SK-N-SH (cell line): ENCODE measurements around the gene CADM1. TPM values are rescaled to one million over a fixed set of nuclear protein-coding genes. Genes with fewer than 3 reads are reported as not detected.

Source experiments
- CTCF ChIA-PET: fragments of 300-600, 350-600 bp; formaldehyde crosslinking; extraction: SDS; loops from one replicate; lab custom pipeline; 2021; lab: Yijun Ruan, JAX
- POLR2A ChIA-PET: fragments of 350-600 bp; sonication (Branson Sonifier 250); formaldehyde crosslinking; extraction: SDS; loops from one replicate; lab custom pipeline; 2020; ENCODE audit warnings: antibody characterized with exemption, inconsistent platforms; lab: Yijun Ruan, JAX
- DNase-seq: peaks from one replicate; pipeline ENCODE4 v3.0.0; 2012
- H2AFZ ChIP-seq: fragments of 200-600 bp; sonication (generic); 2 replicates; pipeline ENCODE4 v1.8.1; 2016; ENCODE audit warnings: antibody characterized with exemption, mild to moderate bottlenecking, low read depth
- H3F3A ChIP-seq: fragments of 200-600 bp; sonication (generic); replicated peaks from 2 replicates; pipeline ENCODE3; 2016; ENCODE audit warnings: antibody characterized with exemption, mild to moderate bottlenecking; ENCODE audit not compliant: insufficient read depth
- H3K27ac ChIP-seq, 2 experiments: fragments of 200-500 bp in 1 of 2; fragments of 200-600 bp in 1 of 2; sonication (Bioruptor generic) in 1 of 2; sonication (generic), shearing (Covaris generic) in 1 of 2; 2 replicates each; pipeline versions ENCODE4 v1.5.1 to v1.6.1; 2014 to 2016; ENCODE audit warnings: low read depth in 2 of 2, inconsistent platforms in 1 of 2, low read length in 1 of 2, mild to moderate bottlenecking in 1 of 2, mixed read lengths in 1 of 2
- H3K27me3 ChIP-seq: fragments of 200-600 bp; sonication (generic), shearing (Covaris generic); 2 replicates; pipeline ENCODE4 v1.6.1; 2016; ENCODE audit warnings: mixed run types; ENCODE audit not compliant: insufficient read depth
- H3K36me3 ChIP-seq, 2 experiments: fragments of 200-500 bp in 1 of 2; fragments of 200-600 bp in 1 of 2; sonication (Bioruptor generic) in 1 of 2; sonication (generic) in 1 of 2; replicated peaks in 1 of 2; 2 replicates each; pipeline versions ENCODE3 to v1.5.1; 2014 to 2016; ENCODE audit warnings: low read length in 1 of 2, mild to moderate bottlenecking in 1 of 2; ENCODE audit not compliant: insufficient read depth in 2 of 2, control insufficient read depth in 1 of 2
- H3K4me1 ChIP-seq, 2 experiments: fragments of 200-500 bp in 1 of 2; fragments of 200-600 bp in 1 of 2; sonication (Bioruptor generic) in 1 of 2; sonication (generic), shearing (Covaris generic) in 1 of 2; 2 replicates each; pipeline versions ENCODE4 v1.5.1 to v1.6.1; 2014 to 2016; ENCODE audit warnings: low read depth in 1 of 2, low read length in 1 of 2, mixed run types in 1 of 2; ENCODE audit not compliant: insufficient read depth in 2 of 2, control insufficient read depth in 1 of 2
- H3K4me2 ChIP-seq: fragments of 200-600 bp; sonication (generic), shearing (Covaris generic); 2 replicates; pipeline ENCODE4 v1.6.1; 2017; ENCODE audit warnings: mixed run types
- H3K4me3 ChIP-seq, 2 experiments: fragments of 200-500 bp in 1 of 2; fragments of 200-600 bp in 1 of 2; sonication (Bioruptor generic) in 1 of 2; sonication (generic), shearing (Covaris generic) in 1 of 2; 2 replicates each; pipeline versions ENCODE4 v1.5.1 to v1.8.1; 2014 to 2016; ENCODE audit warnings: low read depth in 2 of 2, inconsistent platforms in 1 of 2, low read length in 1 of 2, mild to moderate bottlenecking in 1 of 2, mixed read lengths in 1 of 2, moderate library complexity in 1 of 2
- H3K79me2 ChIP-seq: fragments of 200-600 bp; sonication (generic); 2 replicates; pipeline ENCODE4 v1.8.1; 2017; ENCODE audit warnings: mild to moderate bottlenecking; ENCODE audit not compliant: insufficient read depth
- H3K9ac ChIP-seq: fragments of 200-600 bp; sonication (generic); 2 replicates; pipeline ENCODE4 v1.6.1; 2017; ENCODE audit warnings: mixed run types
- H3K9me2 ChIP-seq: fragments of 200-600 bp; sonication (generic); 2 replicates; pipeline ENCODE4 v1.6.1; 2017; ENCODE audit warnings: mixed run types
- H3K9me3 ChIP-seq: fragments of 200-600 bp; sonication (generic); 2 replicates; pipeline ENCODE4 v1.6.1; 2017; ENCODE audit warnings: mixed run types, mild to moderate bottlenecking, moderate library complexity
- H4K20me1 ChIP-seq: fragments of 200-600 bp; sonication (generic); 2 replicates; pipeline ENCODE4 v1.6.1; 2017; ENCODE audit warnings: mild to moderate bottlenecking, mixed run types; ENCODE audit not compliant: insufficient read depth
- CHD2 ChIP-seq: fragments of 150-350 bp; IDR thresholded peaks from 2 replicates; pipeline ENCODE4 v1.6.1; 2018; ENCODE audit warnings: low read length; ENCODE audit not compliant: partially characterized antibody
- CTCF ChIP-seq: fragments of 200-600 bp; sonication (generic); IDR thresholded peaks from 2 replicates; pipeline ENCODE4 v1.6.1; 2017; ENCODE audit warnings: antibody characterized with exemption, mild to moderate bottlenecking, moderate library complexity
- EZH2phosphoT487 ChIP-seq: fragments of 200-600 bp; sonication (generic); IDR thresholded peaks from 2 replicates; pipeline ENCODE4 v1.6.1; 2017; ENCODE audit warnings: low read depth, mixed run types, mild to moderate bottlenecking, antibody characterized with exemption, moderate library complexity, borderline replicate concordance
- FOSL2 ChIP-seq: IDR thresholded peaks from 2 replicates; pipeline ENCODE4 v1.4.0; 2012; ENCODE audit warnings: low read depth, mild to moderate bottlenecking, moderate library complexity, borderline replicate concordance
- FOXJ3 ChIP-seq: sonication (generic); formaldehyde crosslinking; IDR thresholded peaks from 2 replicates; pipeline ENCODE4 v1.5.1; 2020; ENCODE audit warnings: mild to moderate bottlenecking, missing genetic modification reagents
- GABPA ChIP-seq: IDR thresholded peaks from 2 replicates; pipeline ENCODE4 v1.4.0; 2012; ENCODE audit warnings: low read depth, mild to moderate bottlenecking
- IRF3 ChIP-seq: fragments of 150-350 bp; IDR thresholded peaks from 2 replicates; pipeline ENCODE4 v1.6.1; 2016; ENCODE audit warnings: mild to moderate bottlenecking, low read depth, low read length
- JUND ChIP-seq: IDR thresholded peaks from 2 replicates; pipeline ENCODE4 v1.4.0; 2012
- NRF1 ChIP-seq: IDR thresholded peaks from 2 replicates; pipeline ENCODE4 v1.6.1; 2012; ENCODE audit warnings: low read depth, mild to moderate bottlenecking, low read length
- PBX3 ChIP-seq: IDR thresholded peaks from 2 replicates; pipeline ENCODE4; 2012
- RAD21 ChIP-seq: IDR thresholded peaks from 2 replicates; pipeline ENCODE4 v1.6.1; 2012; ENCODE audit warnings: mild to moderate bottlenecking, low read length
- RXRA ChIP-seq: IDR thresholded peaks from 2 replicates; pipeline ENCODE4 v1.4.0; 2012; ENCODE audit warnings: low read depth, mild to moderate bottlenecking, borderline replicate concordance
- SIN3A ChIP-seq: IDR thresholded peaks from 2 replicates; pipeline ENCODE4 v1.6.1; 2012; ENCODE audit warnings: low read depth, mild to moderate bottlenecking, low read length, moderate library complexity, borderline replicate concordance
- SMC3 ChIP-seq: IDR thresholded peaks from 2 replicates; pipeline ENCODE4 v1.6.1; 2012; ENCODE audit warnings: low read depth, low read length, improper control_type of control experiment
- USF1 ChIP-seq: IDR thresholded peaks from 2 replicates; pipeline ENCODE4 v1.4.0; 2012; ENCODE audit warnings: low read depth, borderline replicate concordance
- USF2 ChIP-seq: fragments of 150-350 bp; IDR thresholded peaks from 2 replicates; pipeline ENCODE4 v1.6.1; 2017; ENCODE audit warnings: antibody characterized with exemption, low read length, low read depth, borderline replicate concordance
- WGBS: methylation state at CpG from one replicate; pipeline ENCODE4 v1.1.6; 2017; ENCODE audit warnings: low lambda C conversion rate; 5-methylcytosine and 5-hydroxymethylcytosine counted together
- polyA plus RNA-seq, 3 experiments: library from polyadenylated mRNA; depleted of rRNA; stranded (reverse); fragments of >200 nt; gene quantifications; 2 replicates each; pipeline ENCODE4 v1.2.3, GENCODE V29; 2012

CADM1 gene
- polyA plus RNA-seq, 1 of the 3 experiments (the other 2 are of a cell fraction) = 7.9 TPM

GRCh38 chr11:115430345-115430744, 73.9 kb downstream of the CADM1 start:
- H3K9me3 ChIP-seq = no peaks in the 10 kb centered on the region

GRCh38 chr11:115428306-115428705, 75.9 kb downstream of the CADM1 start:
- TF ChIP-seq NRF1 = no peak
- TF ChIP-seq GABPA = no peak
- no peak for TF ChIP-seq USF1
- TF ChIP-seq RXRA = no peak
- TF ChIP-seq RAD21 = no peak
- TF ChIP-seq SIN3A = no peak
- TF ChIP-seq CHD2 = no peak
- TF ChIP-seq SMC3 = no peak
- no peak for TF ChIP-seq USF2
- no peak for TF ChIP-seq FOSL2
- TF ChIP-seq CTCF = no peak
- TF ChIP-seq FOXJ3 (CRISPR knock-in tag) = no peak
- TF ChIP-seq EZH2phosphoT487 = no peak
- TF ChIP-seq JUND = no peak
- H4K20me1 ChIP-seq = no peaks in the 10 kb centered on the region

More at GRCh38 chr11:115430345-115430744, 73.9 kb downstream of the CADM1 start:
- H3K27me3 ChIP-seq = no peaks in the 10 kb centered on the region
- H3K79me2 ChIP-seq = no peaks in the 10 kb centered on the region
- H3K36me3 ChIP-seq = no peaks in the 10 kb centered on the region
- no peaks in the 10 kb centered on the region for H3K9me2 ChIP-seq
- no peak overlapping the region for H3K4me2 ChIP-seq
- WGBS = 87% methylated on average over 1 of the region's 1 CpG
- no peak for DNase-seq
- CTCF ChIA-PET = interaction anchor here (2.0 kb wide), 1 partner anchor 9 kb away, joined by 5 read pairs; no protein-coding TSS in a partner anchor
- POLR2A ChIA-PET = no interaction called here
- no peak overlapping the region for H2AFZ ChIP-seq
- peaks cover 0 to 3% of the 10 kb centered on the region in 2 experiments; a peak in 2 of 4 replicates for H3K4me1 ChIP-seq
- no peak overlapping the region for H3K4me3 ChIP-seq
- no peak overlapping the region for H3K9ac ChIP-seq
- H4K20me1 ChIP-seq = no peaks in the 10 kb centered on the region
- H3F3A ChIP-seq = no peaks in the 10 kb centered on the region
- no peak overlapping the region for H3K27ac ChIP-seq
- TF ChIP-seq IRF3 = no peak
- TF ChIP-seq USF1 = no peak
- no peak for TF ChIP-seq SIN3A
- no peak for TF ChIP-seq PBX3

More at GRCh38 chr11:115428306-115428705, 75.9 kb downstream of the CADM1 start:
- Histone ChIP-seq H3K4me3 (no peak overlapping the region), H2AFZ (no peak overlapping the region), H3K9me2 (no peaks in the 10 kb centered on the region), H3K4me1 (peaks cover 0 to 7% of the 10 kb centered on the region in 2 experiments; a peak in 2 of 4 replicates), H3K27me3 (no peaks in the 10 kb centered on the region), H3K79me2 (no peaks in the 10 kb centered on the region), H3F3A (no peaks in the 10 kb centered on the region), H3K4me2 (no peak overlapping the region), H3K9ac (no peak overlapping the region), H3K36me3 (no peaks in the 10 kb centered on the region), H3K9me3 (no peaks in the 10 kb centered on the region), H3K27ac (no peak overlapping the region)
- no peak for DNase-seq
- CTCF ChIA-PET = no interaction called here
- POLR2A ChIA-PET = no interaction called here
